C4-2B (cell line): ENCODE measurements around the gene CTTN.

Source experiments
- CTCF ChIP-seq: fragments of 450-650 bp; conservative IDR thresholded peaks from 2 replicates; pipeline ENCODE4 v1.5.1; 2017; ENCODE audit warnings: mild to moderate bottlenecking
- ZFX ChIP-seq: fragments of 450-650 bp; IDR thresholded peaks from 2 replicates; pipeline ENCODE4 v1.6.1; 2017

- TF ChIP-seq CTCF: no peak
- TF ChIP-seq ZFX: no peak
These were observed 78.8 kb downstream of the CTTN start for GRCh38 chr11:70477176-70477575.
